ENCODE results near the gene FBXL19. TPM values are rescaled to one million over a fixed set of nuclear protein-coding genes. Genes with fewer than 3 reads are reported as not detected.
A peak's percentile ranks its signal among the peaks of the same experiment; 100 is the strongest.

Gene FBXL19
- total and polyA plus RNA-seq, 2 of the 13 experiments (the other 11 are each of a cell fraction or from before 2014, with no cell fraction given), result 6.0 to 13.7 TPM

GRCh38 chr16:30902029-30902972, 21.1 kb upstream of the FBXL19 start (continued):
- TF ChIP-seq MNT (IDR thresholded peaks at IDR 0.05) (no peak), TCF12 (IDR thresholded peaks at IDR 0.05) (no peak), TCF12 (CRISPR knock-in tag; IDR thresholded peaks at IDR 0.05) (no peak), ZNF484 (CRISPR knock-in tag; IDR thresholded peaks at IDR 0.05; ENCODE audit: borderline replicate concordance, low read depth) (no peak), HNF1A (IDR thresholded peaks at IDR 0.05; ENCODE audit: low read depth) (no peak), HNF1A (CRISPR knock-in tag; IDR thresholded peaks at IDR 0.05; ENCODE audit: borderline replicate concordance) (no peak), ZBTB25 (CRISPR knock-in tag; IDR thresholded peaks at IDR 0.05) (no peak), RARG (CRISPR knock-in tag; IDR thresholded peaks at IDR 0.05; ENCODE audit: low read depth) (no peak), KLF15 (CRISPR knock-in tag; IDR thresholded peaks at IDR 0.05; ENCODE audit: borderline replicate concordance) (no peak), ZNF383 (CRISPR knock-in tag; IDR thresholded peaks at IDR 0.05; ENCODE audit: borderline replicate concordance) (no peak), NR1H2 (CRISPR knock-in tag; IDR thresholded peaks at IDR 0.05; ENCODE audit: borderline replicate concordance, low read depth) (no peak), SMARCE1 (IDR thresholded peaks at IDR 0.05; ENCODE audit: borderline replicate concordance) (no peak), SP5 (CRISPR knock-in tag; IDR thresholded peaks at IDR 0.05; ENCODE audit: borderline replicate concordance, low read depth) (0 out of 2 replicates have a peak, but pooled peaks have one; percentile 5), NBN (conservative IDR thresholded peaks at IDR 0.05) (no peak), FOXA1 (IDR thresholded peaks at IDR 0.05) (no peak), FOXA1 (CRISPR knock-in tag; IDR thresholded peaks at IDR 0.05) (no peak), HOXA5 (CRISPR knock-in tag; IDR thresholded peaks at IDR 0.05) (no peak), BATF2 (CRISPR knock-in tag; IDR thresholded peaks at IDR 0.05) (no peak), MED8 (CRISPR knock-in tag; IDR thresholded peaks at IDR 0.05; ENCODE audit: insufficient replicate concordance) (peak; percentile 29), CEBPB (IDR thresholded peaks at IDR 0.05; ENCODE audit: borderline replicate concordance, low read depth, low read length) (no peak)

All from HepG2 (cell line).